ENCODE data around the gene INPP5A. TPM values are rescaled to one million over a fixed set of nuclear protein-coding genes. Genes with fewer than 3 reads are reported as not detected.
"Not testable (repeated sequence)": the region's sequence is repeated elsewhere in the genome, so short reads cannot be mapped to it uniquely, and the experiment has no call there.

INPP5A gene
- total and polyA plus RNA-seq, 2 of the 13 experiments (the other 11 are each of a cell fraction or from before 2014, with no cell fraction given): 17.5 to 37.9 TPM

DNA sequence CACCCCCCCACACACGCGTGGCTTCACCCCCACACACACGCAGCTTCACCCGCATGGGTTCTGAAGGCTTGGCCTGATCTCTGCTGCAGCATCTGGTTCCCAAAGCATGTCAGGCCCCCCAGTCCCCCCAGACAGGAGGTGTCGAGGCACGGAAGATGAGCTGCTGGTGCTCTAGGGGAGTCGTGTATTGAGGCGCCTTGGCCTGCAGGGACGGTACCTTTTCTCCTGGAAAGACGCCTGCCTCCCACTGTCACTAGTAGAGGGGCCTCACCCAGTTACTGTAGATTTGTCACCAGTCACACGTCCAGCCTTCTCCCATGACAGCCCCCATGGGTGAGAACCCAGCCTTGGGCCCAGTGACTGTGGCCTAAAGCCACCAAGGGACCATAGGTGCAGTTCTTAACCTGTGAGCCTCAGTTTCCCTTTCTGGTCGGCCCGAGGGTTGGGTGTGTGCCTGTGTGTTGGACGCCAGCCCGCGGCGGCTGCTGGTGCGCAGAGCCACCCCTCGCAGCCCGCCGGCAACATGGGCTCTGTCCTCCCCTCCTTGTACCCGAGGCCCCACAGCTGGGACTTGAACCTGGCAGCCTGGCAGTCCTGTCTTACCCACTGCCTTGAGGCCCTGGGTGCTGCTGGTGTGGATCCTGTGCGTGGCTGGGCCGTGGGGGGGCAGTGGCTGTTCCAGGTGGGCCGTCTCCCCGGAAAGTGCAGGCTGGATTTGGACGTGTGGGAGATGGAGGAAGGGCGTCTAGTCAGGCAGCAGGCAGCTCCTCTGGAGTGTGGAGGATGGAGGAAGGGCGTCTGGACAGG is 166.6 kb downstream of the INPP5A start:
- BruUV-seq (replicated peaks): no TSS peak
- in situ Hi-C loops (cut with HindIII; ENCODE audit: extremely low pct_ligation_motif_present, low pct_unique_long_range_greater_than_20kb): no loop called here

DNA sequence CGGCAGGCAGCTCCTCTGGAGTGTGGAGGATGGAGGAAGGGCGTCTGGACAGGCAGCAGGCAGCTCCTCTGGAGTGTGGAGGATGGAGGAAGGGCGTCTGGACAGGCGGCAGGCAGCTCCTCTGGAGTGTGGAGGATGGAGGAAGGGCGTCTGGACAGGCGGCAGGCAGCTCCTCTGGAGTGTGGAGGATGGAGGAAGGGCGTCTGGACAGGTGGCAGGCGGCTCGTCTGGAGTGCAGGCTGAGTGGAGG is 167.2 kb downstream of the INPP5A start:
- not testable (repeated sequence) for ATAC-seq

More for the DNA sequence above, 166.6 kb downstream of the INPP5A start:
- ChIA-PET CTCF (ENCODE audit: low intra/inter-chr PET ratio, low total read pairs) (no interaction called here), POLR2A (no interaction called here)
- H3K36me3 ChIP-seq (replicated peaks in 1 of 2; ENCODE audit: control insufficient read depth in 1 of 2, insufficient read depth in 2 of 2, low read length in 2 of 2): peaks cover 2 to 6% of the 10 kb centered on the region in 2 experiments; a peak in 2 of 5 replicates
- no peaks in the 10 kb centered on the region for H4K20me1 ChIP-seq (ENCODE audit: insufficient read depth, low read length)
- no peak overlapping the region for H3K9ac ChIP-seq (ENCODE audit: insufficient read depth, low read depth, low read length)
- H3K79me2 ChIP-seq (ENCODE audit: insufficient read depth, low read length): no peaks in the 10 kb centered on the region
- DNase-seq (ENCODE audit: low spot score) (no peak), FAIRE-seq (no peak), ATAC-seq (no peak)
- no peaks in the 10 kb centered on the region for H3K4me1 ChIP-seq (ENCODE audit: insufficient read depth, low read length)
- H3K27ac ChIP-seq (ENCODE audit: extremely low read length, insufficient read depth, low read length): no peak overlapping the region
- peaks cover 11% of the 10 kb centered on the region; the same call in 1 of the 2 replicates for H3K9me3 ChIP-seq (ENCODE audit: low read length)
- H3K4me3 ChIP-seq (replicated peaks in 1 of 3; ENCODE audit: insufficient read depth in 1 of 3, low read depth in 2 of 3, low read length in 3 of 3): no peak overlapping the region
- H3K4me2 ChIP-seq (ENCODE audit: low read depth, low read length): no peak overlapping the region
- H3K27me3 ChIP-seq (ENCODE audit: control insufficient read depth in 1 of 2, insufficient read depth in 2 of 2, low read length in 2 of 2): no peaks in the 10 kb centered on the region
- intact Hi-C loops (cut with micrococcal nuclease; ENCODE audit: unreplicated experiment): no loop called here
- 98% methylated on average over 25 of the region's 29 CpGs for WGBS (ENCODE audit: low lambda C conversion rate)
- TF ChIP-seq, protein P1, sequence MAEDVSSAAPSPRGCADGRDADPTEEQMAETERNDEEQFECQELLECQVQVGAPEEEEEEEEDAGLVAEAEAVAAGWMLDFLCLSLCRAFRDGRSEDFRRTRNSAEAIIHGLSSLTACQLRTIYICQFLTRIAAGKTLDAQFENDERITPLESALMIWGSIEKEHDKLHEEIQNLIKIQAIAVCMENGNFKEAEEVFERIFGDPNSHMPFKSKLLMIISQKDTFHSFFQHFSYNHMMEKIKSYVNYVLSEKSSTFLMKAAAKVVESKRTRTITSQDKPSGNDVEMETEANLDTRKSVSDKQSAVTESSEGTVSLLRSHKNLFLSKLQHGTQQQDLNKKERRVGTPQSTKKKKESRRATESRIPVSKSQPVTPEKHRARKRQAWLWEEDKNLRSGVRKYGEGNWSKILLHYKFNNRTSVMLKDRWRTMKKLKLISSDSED (CRISPR knock-in tag; IDR thresholded peaks at IDR 0.05): no peak
- TF ChIP-seq ZNF430 (CRISPR knock-in tag; IDR thresholded peaks at IDR 0.05) (no peak), ZNF501 (CRISPR knock-in tag; IDR thresholded peaks at IDR 0.05) (no peak), CCDC6 (CRISPR knock-in tag; IDR thresholded peaks at IDR 0.05) (no peak), HNF4G (IDR thresholded peaks at IDR 0.05; ENCODE audit: borderline replicate concordance, low read depth, low read length) (no peak), HNF4G (CRISPR knock-in tag; IDR thresholded peaks at IDR 0.05; ENCODE audit: borderline replicate concordance, low read depth) (no peak), CBX5 (CRISPR knock-in tag; IDR thresholded peaks at IDR 0.05; ENCODE audit: borderline replicate concordance) (no peak), NFE2 (CRISPR knock-in tag; IDR thresholded peaks at IDR 0.05) (no peak), ZNF775 (CRISPR knock-in tag; IDR thresholded peaks at IDR 0.05; ENCODE audit: borderline replicate concordance) (no peak), AHR (CRISPR knock-in tag; IDR thresholded peaks at IDR 0.05) (no peak), MYC (CRISPR knock-in tag; IDR thresholded peaks at IDR 0.05; ENCODE audit: borderline replicate concordance) (no peak)
- TF ChIP-seq, protein P2, sequence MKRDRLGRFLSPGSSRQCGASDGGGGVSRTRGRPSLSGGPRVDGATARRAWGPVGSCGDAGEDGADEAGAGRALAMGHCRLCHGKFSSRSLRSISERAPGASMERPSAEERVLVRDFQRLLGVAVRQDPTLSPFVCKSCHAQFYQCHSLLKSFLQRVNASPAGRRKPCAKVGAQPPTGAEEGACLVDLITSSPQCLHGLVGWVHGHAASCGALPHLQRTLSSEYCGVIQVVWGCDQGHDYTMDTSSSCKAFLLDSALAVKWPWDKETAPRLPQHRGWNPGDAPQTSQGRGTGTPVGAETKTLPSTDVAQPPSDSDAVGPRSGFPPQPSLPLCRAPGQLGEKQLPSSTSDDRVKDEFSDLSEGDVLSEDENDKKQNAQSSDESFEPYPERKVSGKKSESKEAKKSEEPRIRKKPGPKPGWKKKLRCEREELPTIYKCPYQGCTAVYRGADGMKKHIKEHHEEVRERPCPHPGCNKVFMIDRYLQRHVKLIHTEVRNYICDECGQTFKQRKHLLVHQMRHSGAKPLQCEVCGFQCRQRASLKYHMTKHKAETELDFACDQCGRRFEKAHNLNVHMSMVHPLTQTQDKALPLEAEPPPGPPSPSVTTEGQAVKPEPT (CRISPR knock-in tag; IDR thresholded peaks at IDR 0.05; ENCODE audit: low read depth): no peak
- no peak overlapping the region for H2AFZ ChIP-seq (ENCODE audit: low read length)

More for the DNA sequence above, 167.2 kb downstream of the INPP5A start:
- POLR2A ChIA-PET; H3K9ac ChIP-seq (ENCODE audit: insufficient read depth, low read depth, low read length); DNase-seq (ENCODE audit: low spot score); H3K27ac ChIP-seq (ENCODE audit: extremely low read length, insufficient read depth, low read length); H3K4me3 ChIP-seq (replicated peaks in 1 of 3; ENCODE audit: insufficient read depth in 1 of 3, low read depth in 2 of 3, low read length in 3 of 3); intact Hi-C loops (cut with micrococcal nuclease; ENCODE audit: unreplicated experiment); H3K27me3 ChIP-seq (ENCODE audit: control insufficient read depth in 1 of 2, insufficient read depth in 2 of 2, low read length in 2 of 2); CTCF ChIA-PET (ENCODE audit: low intra/inter-chr PET ratio, low total read pairs); H3K36me3 ChIP-seq (replicated peaks in 1 of 2; ENCODE audit: control insufficient read depth in 1 of 2, insufficient read depth in 2 of 2, low read length in 2 of 2); H3K79me2 ChIP-seq (ENCODE audit: insufficient read depth, low read length); H3K4me2 ChIP-seq (ENCODE audit: low read depth, low read length); BruUV-seq (replicated peaks); in situ Hi-C loops (cut with HindIII; ENCODE audit: extremely low pct_ligation_motif_present, low pct_unique_long_range_greater_than_20kb); H2AFZ ChIP-seq (ENCODE audit: low read length); FAIRE-seq; H3K4me1 ChIP-seq (ENCODE audit: insufficient read depth, low read length); H4K20me1 ChIP-seq (ENCODE audit: insufficient read depth, low read length): not testable (repeated sequence)
- peaks cover 11% of the 10 kb centered on the region; the same call in 1 of the 2 replicates for H3K9me3 ChIP-seq (ENCODE audit: low read length)
- WGBS (ENCODE audit: low lambda C conversion rate): 95% methylated on average over 9 of the region's 9 CpGs

Data from HepG2 (cell line).